ENCODE measurements around the gene LYRM7. TPM values are rescaled to one million over a fixed set of nuclear protein-coding genes. Genes with fewer than 3 reads are reported as not detected.

Gene LYRM7
- total RNA-seq, 1 donor from 2014 or later, result 5.5 TPM

DNA sequence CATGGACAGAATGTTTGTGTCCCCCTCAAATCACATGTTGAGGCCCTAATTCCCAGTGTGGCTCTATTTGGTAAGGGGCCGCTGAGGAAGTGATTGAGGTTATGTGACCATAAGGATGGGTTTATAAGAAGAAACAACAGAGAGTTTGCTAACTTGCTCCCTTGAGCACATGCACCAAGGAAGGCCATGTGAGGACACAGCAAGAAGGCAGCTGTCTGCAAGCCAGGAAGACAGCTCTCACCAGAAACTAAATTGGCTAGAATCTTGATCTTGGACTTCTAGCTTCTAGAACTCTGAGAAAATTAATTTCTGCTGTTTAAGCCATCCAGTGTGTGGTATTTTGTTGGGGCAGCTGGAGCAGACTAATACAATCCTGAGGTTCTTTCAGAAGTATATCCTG is 57.9 kb downstream of the LYRM7 start:
- Histone ChIP-seq H3K27me3 (ENCODE audit: low read depth) (no peaks in the 10 kb centered on the region), H3K4me3 (no peak overlapping the region), H3K27ac (no peak overlapping the region), H3K9me3 (no peaks in the 10 kb centered on the region), H3K4me1 (no peaks in the 10 kb centered on the region), H3K36me3 (no peaks in the 10 kb centered on the region)
- intact Hi-C loops (cut with DNase I), result no loop called here
- ATAC-seq (no peak), DNase-seq (no peak)
- TF ChIP-seq, protein P1, sequence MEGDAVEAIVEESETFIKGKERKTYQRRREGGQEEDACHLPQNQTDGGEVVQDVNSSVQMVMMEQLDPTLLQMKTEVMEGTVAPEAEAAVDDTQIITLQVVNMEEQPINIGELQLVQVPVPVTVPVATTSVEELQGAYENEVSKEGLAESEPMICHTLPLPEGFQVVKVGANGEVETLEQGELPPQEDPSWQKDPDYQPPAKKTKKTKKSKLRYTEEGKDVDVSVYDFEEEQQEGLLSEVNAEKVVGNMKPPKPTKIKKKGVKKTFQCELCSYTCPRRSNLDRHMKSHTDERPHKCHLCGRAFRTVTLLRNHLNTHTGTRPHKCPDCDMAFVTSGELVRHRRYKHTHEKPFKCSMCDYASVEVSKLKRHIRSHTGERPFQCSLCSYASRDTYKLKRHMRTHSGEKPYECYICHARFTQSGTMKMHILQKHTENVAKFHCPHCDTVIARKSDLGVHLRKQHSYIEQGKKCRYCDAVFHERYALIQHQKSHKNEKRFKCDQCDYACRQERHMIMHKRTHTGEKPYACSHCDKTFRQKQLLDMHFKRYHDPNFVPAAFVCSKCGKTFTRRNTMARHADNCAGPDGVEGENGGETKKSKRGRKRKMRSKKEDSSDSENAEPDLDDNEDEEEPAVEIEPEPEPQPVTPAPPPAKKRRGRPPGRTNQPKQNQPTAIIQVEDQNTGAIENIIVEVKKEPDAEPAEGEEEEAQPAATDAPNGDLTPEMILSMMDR (IDR thresholded peaks at IDR 0.05), result no peak

- TF ChIP-seq, protein P1 (IDR thresholded peaks at IDR 0.05), result no peak
- Histone ChIP-seq H3K4me3 (no peak overlapping the region), H3K27me3 (ENCODE audit: low read depth) (no peaks in the 10 kb centered on the region), H3K9me3 (no peaks in the 10 kb centered on the region), H3K27ac (no peak overlapping the region), H3K36me3 (no peaks in the 10 kb centered on the region), H3K4me1 (no peaks in the 10 kb centered on the region)
- ATAC-seq (no peak), DNase-seq (no peak)
- intact Hi-C loops (cut with DNase I), result no loop called here
Observed at GRCh38 chr5:131229623-131230022, 58.9 kb downstream of the LYRM7 start.

DNA sequence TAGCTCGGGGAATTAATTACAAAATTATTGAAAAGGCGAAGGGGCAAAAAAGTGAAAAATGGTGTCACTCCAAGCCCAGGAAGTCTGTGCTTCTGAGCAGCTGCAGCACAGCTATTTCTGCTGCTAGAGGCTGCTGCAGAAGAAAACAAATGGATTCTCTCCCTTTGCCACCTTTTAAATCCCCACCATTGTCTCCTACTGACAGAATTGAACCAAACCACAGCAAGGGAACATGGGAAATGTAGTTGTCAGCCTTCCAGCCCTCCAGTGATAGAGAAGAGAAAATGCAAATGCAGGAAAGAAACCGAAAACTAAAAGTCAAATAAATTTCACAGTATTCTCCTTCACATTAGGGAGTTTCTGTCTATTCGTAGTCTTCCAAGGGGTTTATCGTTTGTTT is 59.7 kb downstream of the LYRM7 start:
- Histone ChIP-seq H3K9me3 (no peaks in the 10 kb centered on the region), H3K4me1 (no peaks in the 10 kb centered on the region), H3K36me3 (no peaks in the 10 kb centered on the region), H3K27me3 (ENCODE audit: low read depth) (no peaks in the 10 kb centered on the region), H3K4me3 (no peak overlapping the region), H3K27ac (no peak overlapping the region)
- intact Hi-C loops (cut with DNase I), result no loop called here
- TF ChIP-seq, protein P1 (IDR thresholded peaks at IDR 0.05), result no peak
- no peak for ATAC-seq
- no peak for DNase-seq

DNA sequence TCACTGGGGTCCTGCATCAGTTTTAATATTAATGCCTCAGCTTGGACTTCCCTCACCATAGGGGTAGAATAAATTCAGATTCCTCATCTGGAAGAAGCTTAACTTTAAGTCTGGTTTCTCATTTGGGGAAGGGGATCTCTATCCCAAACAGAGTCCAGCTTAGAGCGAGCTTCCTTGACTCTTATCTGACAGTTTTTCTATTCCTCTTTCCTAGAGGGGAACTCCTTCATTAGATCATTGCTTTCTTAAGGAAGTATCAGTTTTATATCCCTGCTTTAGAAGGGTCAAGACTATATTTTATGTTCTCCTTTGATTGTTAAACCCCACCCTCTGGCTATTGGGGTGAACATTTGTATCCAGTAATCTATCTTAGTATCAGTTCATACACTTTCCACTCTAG is 68.9 kb downstream of the LYRM7 start:
- Histone ChIP-seq H3K4me1 (no peaks in the 10 kb centered on the region), H3K9me3 (no peaks in the 10 kb centered on the region), H3K4me3 (no peak overlapping the region), H3K27me3 (ENCODE audit: low read depth) (no peaks in the 10 kb centered on the region), H3K27ac (no peak overlapping the region), H3K36me3 (no peaks in the 10 kb centered on the region)
- TF ChIP-seq, protein P1 (IDR thresholded peaks at IDR 0.05), result no peak
- intact Hi-C loops (cut with DNase I), result no loop called here
- ATAC-seq (no peak), DNase-seq (no peak)

DNA sequence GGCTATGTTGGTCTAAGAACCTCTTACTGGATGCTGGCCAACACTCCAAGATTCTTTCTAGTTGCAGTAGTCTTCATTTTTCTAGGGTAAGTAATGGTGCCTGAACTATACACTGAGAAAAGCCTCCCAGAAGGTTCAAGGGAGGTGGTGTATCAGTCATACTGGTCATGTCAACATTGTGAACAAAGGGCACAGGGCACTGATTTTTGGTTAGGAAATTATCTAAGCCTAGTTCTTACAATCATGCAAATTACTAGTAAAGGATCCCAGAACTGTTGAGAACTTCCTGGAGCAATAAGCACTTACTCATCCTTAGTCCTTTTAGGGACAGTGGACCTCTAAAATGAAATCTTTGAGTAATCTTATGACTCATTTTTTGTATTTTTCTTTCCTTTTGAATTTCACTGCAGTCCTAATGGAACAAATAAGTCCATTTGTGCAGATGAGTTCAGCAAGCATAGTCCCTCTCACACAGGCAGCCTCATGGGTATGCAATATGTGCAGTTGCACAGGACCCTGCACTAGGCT is 72.0 kb downstream of the LYRM7 start:
- DNase-seq, result no peak
- TF ChIP-seq, protein P1 (IDR thresholded peaks at IDR 0.05), result no peak
- Histone ChIP-seq H3K9me3 (peaks cover 9% of the 10 kb centered on the region), H3K4me1 (no peaks in the 10 kb centered on the region), H3K27ac (no peak overlapping the region), H3K27me3 (ENCODE audit: low read depth) (no peaks in the 10 kb centered on the region), H3K36me3 (no peaks in the 10 kb centered on the region), H3K4me3 (no peak overlapping the region)
- ATAC-seq, result no peak
- intact Hi-C loops (cut with DNase I), result no loop called here

- Histone ChIP-seq H3K27ac (no peak overlapping the region), H3K36me3 (no peaks in the 10 kb centered on the region), H3K4me1 (no peaks in the 10 kb centered on the region), H3K9me3 (peaks cover 9% of the 10 kb centered on the region), H3K27me3 (ENCODE audit: low read depth) (no peaks in the 10 kb centered on the region), H3K4me3 (no peak overlapping the region)
- intact Hi-C loops (cut with DNase I), result no loop called here
- DNase-seq (no peak), ATAC-seq (no peak)
- TF ChIP-seq, protein P1 (IDR thresholded peaks at IDR 0.05), result no peak
Observed at GRCh38 chr5:131245312-131245711, 74.6 kb downstream of the LYRM7 start.

All from lower lobe of right lung (tissue), 2 donors.